ACHN (cell line): ENCODE results near the gene U2AF1.
"Not testable (repeated sequence)": the region's sequence is repeated elsewhere in the genome, so short reads cannot be mapped to it uniquely, and the experiment has no call there.

Experiments
- DNase-seq: peaks from one replicate; pipeline ENCODE4 v3.0.0-alpha.2; 2015
- in situ Hi-C: cut with HindIII; loops from 2 replicates; pipeline ENCODE4 v1.10.0; 2017; ENCODE audit warnings: low sequenced_read_pairs, low pct_ligation_motif_present, low pct_unique_long_range_greater_than_20kb

U2AF1 gene

DNA sequence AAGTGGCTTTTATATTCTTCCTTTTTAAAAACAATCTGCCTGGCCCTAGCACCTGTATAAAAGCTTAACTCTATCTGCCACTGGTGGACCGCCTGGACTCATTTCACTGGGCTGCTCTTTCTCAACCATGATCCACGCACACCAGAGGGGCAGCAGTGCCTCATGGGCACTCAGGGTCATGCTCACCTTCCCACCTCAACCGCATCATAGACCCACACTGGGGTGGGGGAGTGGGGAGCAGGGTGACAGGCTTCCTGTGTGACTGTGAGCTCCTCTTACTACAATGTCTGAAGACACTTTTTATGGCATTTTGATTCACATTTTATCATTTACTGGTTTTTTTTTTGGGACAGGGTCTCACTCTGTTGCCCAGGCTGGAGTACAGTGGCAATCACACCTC, 16.4 kb downstream of the U2AF1 start:
- in situ Hi-C loops, DNase-seq: not testable (repeated sequence)

DNA sequence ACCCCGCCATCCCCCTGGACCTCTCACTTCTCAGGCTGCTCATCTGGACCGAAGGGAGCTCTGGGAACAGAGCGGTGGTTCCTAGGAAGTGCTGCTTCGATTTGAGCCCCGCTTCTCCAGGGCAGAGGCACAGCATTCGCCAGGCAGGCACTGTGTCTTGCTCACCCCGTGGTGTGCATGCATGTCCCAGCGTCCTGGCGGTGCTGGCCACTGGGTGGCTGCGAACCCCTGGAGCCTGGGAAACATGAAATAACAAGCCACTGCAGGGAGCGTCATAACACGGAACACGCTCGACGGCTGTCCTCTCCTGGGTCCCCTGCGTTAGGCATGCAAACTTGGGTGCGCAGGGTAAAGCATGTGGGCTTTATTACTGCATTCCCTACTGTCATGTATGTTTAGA, 17.9 kb downstream of the U2AF1 start:
- DNase-seq, in situ Hi-C loops: not testable (repeated sequence)

GRCh38 chr21:43082587-43083300, 24.6 kb downstream of the U2AF1 start:
- in situ Hi-C loops, DNase-seq: not testable (repeated sequence)

DNA sequence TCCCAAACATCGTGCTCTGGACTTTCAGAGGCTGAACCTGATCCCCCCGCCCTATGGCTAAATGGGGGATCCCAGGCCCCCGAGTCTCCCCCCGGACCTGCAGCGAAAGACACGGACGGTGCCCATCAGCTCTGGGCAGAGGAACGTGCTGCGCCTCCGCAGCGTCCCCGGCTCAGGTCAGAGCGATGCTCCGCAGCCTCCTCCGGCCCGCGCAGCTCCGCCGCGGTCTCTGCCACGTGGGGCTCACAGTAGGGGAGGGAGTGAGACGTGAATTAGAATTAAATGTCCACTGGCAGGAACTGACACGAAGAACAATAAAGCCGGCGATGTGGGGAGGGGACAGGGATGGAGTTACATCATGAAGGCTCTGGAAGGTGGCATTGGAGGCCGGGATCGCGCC, 30.7 kb downstream of the U2AF1 start:
- in situ Hi-C loops, DNase-seq: not testable (repeated sequence)

DNA sequence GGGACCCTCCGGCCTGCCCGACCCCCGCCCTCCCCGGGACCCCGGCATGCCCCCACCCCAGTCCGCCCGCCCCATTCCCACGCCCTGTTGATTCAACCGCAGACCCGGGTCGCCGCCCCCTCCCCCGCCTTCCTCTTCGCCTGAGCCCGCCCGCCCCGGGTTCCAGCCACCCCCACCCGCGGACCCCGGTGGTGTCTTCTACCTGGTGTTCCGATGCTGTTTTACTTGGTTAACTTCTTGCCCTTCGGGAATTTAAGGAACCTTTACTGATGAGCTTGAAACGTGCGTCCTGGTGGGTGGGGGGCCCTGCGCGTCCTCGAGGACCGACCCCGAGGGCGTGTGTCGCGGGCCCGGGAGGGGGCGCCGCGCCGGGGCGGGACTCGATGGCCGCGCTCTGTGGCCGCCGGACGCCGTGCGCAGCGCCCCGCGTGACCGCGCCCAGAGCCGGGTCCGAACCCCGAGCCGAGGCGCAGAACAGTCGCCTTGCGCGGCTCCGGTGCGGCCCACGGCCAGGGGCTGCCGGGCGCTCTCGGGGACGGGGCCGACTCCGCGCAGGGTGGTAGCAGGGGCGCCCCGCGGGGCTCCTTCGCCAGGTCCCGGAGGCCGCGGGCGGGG, 31.2 kb downstream of the U2AF1 start:
- DNase-seq, in situ Hi-C loops: not testable (repeated sequence)

GRCh38 chr21:43075170-43076022, 32.0 kb downstream of the U2AF1 start, which contains the start of gene CBS:
CBS (minus strand) TSS chr21:43075835; CDS start chr21:43072193, 3,642 bp downstream.
- DNase-seq, in situ Hi-C loops: not testable (repeated sequence)

GRCh38 chr21:43074401-43075169, 32.8 kb downstream of the U2AF1 start:
- in situ Hi-C loops, DNase-seq: not testable (repeated sequence)

- in situ Hi-C loops, DNase-seq: not testable (repeated sequence)
Measured at GRCh38 chr21:43072742-43073141, 34.6 kb downstream of the U2AF1 start.

GRCh38 chr21:43069682-43070081, 37.7 kb downstream of the U2AF1 start:
- DNase-seq, in situ Hi-C loops: not testable (repeated sequence)

DNA sequence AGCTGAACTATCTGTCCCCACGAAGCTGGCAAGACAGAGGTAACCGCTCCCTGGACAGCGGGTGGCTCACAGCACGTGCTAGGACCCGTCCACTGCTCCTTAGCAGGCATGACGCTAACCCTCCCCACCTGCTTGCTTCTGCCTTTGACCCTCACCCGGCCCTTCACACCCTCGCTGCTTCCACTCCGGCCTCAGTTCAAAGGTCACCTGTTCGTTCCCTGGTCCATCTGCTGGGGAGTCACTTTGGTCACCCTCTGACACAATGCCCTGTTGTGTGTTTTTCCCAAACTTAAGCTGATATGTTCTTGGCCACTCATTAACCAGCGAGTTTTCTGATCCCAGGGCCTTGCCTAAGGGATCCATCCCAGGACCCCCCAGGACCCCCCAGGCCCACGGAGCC, 39.3 kb downstream of the U2AF1 start:
- DNase-seq, in situ Hi-C loops: not testable (repeated sequence)

DNA sequence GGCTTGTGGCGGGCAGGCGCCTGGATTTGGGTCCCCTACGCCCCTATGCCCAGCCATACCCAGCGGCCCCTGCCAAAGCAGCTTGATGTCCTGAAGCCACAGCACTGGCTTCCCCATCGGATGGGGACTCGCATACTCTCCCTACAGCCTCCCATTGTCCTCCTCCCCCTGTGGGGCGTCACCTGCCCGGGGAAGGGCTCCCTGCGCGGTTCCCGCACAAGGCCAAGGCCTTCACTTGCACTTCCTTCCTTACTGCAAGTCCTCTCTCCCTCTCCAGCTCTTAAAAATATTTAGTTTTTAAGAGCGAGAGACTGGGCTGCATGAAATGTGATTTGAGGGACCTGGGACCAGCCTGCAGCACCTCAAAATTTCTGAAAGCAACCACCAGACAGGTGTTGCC, 40.7 kb downstream of the U2AF1 start:
- in situ Hi-C loops, DNase-seq: not testable (repeated sequence)

GRCh38 chr21:43065991-43066390, 41.4 kb downstream of the U2AF1 start:
- DNase-seq, in situ Hi-C loops: not testable (repeated sequence)

GRCh38 chr21:43064265-43064917, 43.0 kb downstream of the U2AF1 start:
- DNase-seq, in situ Hi-C loops: not testable (repeated sequence)

- DNase-seq, in situ Hi-C loops: not testable (repeated sequence)
Measured at GRCh38 chr21:43062955-43063664, 44.3 kb downstream of the U2AF1 start.

- in situ Hi-C loops, DNase-seq: not testable (repeated sequence)
Measured at GRCh38 chr21:43053112-43053511, 54.3 kb downstream of the U2AF1 start.

DNA sequence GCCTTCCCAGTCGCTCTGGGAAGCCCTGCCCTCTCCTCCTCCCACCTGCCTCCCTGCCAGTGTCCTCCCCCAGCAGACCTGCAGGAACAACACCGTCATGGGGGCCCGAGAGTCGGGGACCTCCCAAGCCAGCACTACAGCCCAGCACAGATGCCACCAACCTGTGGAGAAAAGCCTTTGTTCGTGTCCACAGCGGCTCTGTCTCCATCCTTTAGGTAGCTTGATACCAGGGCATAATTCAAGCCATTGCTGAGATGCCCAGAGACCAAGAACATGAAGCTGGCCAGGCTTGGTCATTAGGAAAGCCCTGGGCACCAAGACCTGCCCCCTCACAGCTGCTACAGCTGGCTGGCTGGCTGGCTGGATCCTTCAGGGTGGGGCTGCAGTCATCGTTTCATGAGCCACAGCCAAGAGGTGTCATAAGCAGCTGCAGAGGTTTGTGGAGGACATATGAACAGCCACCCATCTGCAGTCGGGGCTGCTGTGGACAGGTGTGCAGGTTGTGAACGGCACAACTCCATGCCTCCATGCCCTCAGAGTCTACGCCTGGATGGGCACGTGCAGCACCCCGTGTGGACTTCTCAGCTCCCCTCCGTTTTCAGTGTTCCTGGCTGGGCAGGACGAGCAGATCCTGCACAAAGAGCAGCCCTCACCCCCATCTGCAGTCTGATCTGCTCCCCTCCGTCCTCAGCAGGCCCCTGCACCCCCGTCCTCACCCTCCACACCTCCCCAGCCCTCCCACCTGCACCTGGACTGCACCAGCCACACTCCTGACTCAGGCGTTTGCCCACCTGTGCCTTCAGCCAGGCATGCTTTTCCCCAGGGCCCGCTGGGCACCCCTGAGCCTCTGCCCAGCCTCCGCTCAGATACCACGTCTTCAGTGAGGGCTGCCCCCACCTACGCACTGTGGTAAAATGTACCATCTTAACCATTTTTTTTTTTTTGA, 61.2 kb downstream of the U2AF1 start:
- in situ Hi-C loops, DNase-seq: not testable (repeated sequence)
